GM23338 (cell line): ENCODE data around the gene TRPM1. TPM values are rescaled to one million over a fixed set of nuclear protein-coding genes. Genes with fewer than 3 reads are reported as not detected.

Experiments used
- ATAC-seq: fragments of 200-7000 bp; cut with Tn5 transposase; 3 replicates; pipeline ENCODE4 v1.9.1; 2020
- DNase-seq: peaks from one replicate; pipeline ENCODE4 v3.0.0-alpha.2; 2015; ENCODE audit warnings: low spot score
- H2AFZ ChIP-seq: fragments of 200-600 bp; sonication (generic); 2 replicates; pipeline ENCODE4 v1.8.0; 2016; ENCODE audit warnings: antibody characterized with exemption, mild to moderate bottlenecking, moderate library complexity
- H3F3A ChIP-seq: fragments of 200-600 bp; sonication (generic); replicated peaks from 2 replicates; pipeline ENCODE4 v1.8.0; 2017; ENCODE audit warnings: antibody characterized with exemption, mixed run types, low read depth
- H3K27ac ChIP-seq: fragments of 200-600 bp; sonication (generic); 2 replicates; pipeline ENCODE4 v1.6.1; 2016; ENCODE audit warnings: low read depth
- H3K27me3 ChIP-seq: fragments of 200-600 bp; sonication (generic); 2 replicates; pipeline ENCODE4 v1.8.0; 2016; ENCODE audit warnings: mild to moderate bottlenecking, mixed run types, moderate library complexity; ENCODE audit not compliant: insufficient read depth
- H3K36me3 ChIP-seq: fragments of 200-600 bp; sonication (generic); 2 replicates; pipeline ENCODE4 v1.8.0; 2016; ENCODE audit warnings: mild to moderate bottlenecking; ENCODE audit not compliant: insufficient read depth
- H3K4me1 ChIP-seq: fragments of 200-600 bp; sonication (generic); 2 replicates; pipeline ENCODE4 v1.8.0; 2016; ENCODE audit warnings: mild to moderate bottlenecking, moderate library complexity; ENCODE audit not compliant: insufficient read depth
- H3K4me2 ChIP-seq: fragments of 200-600 bp; sonication (generic); 2 replicates; pipeline ENCODE4 v1.7.1; 2017; ENCODE audit warnings: mixed run types
- H3K4me3 ChIP-seq: fragments of 200-600 bp; sonication (generic); 2 replicates; pipeline ENCODE4 v1.6.1; 2016; ENCODE audit warnings: mixed run types
- H3K79me2 ChIP-seq: fragments of 200-600 bp; sonication (generic); replicated peaks from 2 replicates; pipeline ENCODE4 v1.8.0; 2017; ENCODE audit warnings: mild to moderate bottlenecking; ENCODE audit not compliant: insufficient read depth
- H3K9me2 ChIP-seq: fragments of 200-600 bp; sonication (generic); 2 replicates; pipeline ENCODE4 v1.8.0; 2017; ENCODE audit not compliant: insufficient read depth
- H4K20me1 ChIP-seq: fragments of 200-600 bp; sonication (generic); replicated peaks from 2 replicates; pipeline ENCODE4 v1.8.0; 2017; ENCODE audit warnings: mild to moderate bottlenecking; ENCODE audit not compliant: insufficient read depth
- H3K27ac Mint-ChIP-seq: 2 replicates; pipeline ENCODE4 v1.8.0; 2020; ENCODE audit warnings: inconsistent platforms, mild to moderate bottlenecking, moderate library complexity, mixed read lengths
- H3K27me3 Mint-ChIP-seq: 3 replicates; pipeline ENCODE4 v1.8.0; 2022; ENCODE audit warnings: low read depth, mild to moderate bottlenecking, moderate library complexity, mixed read lengths, inconsistent platforms; ENCODE audit not compliant: insufficient read depth, poor library complexity
- H3K36me3 Mint-ChIP-seq: 3 replicates; pipeline ENCODE4 v1.8.0; 2021; ENCODE audit warnings: low read depth, mild to moderate bottlenecking, inconsistent platforms, moderate library complexity, mixed read lengths
- H3K4me1 Mint-ChIP-seq: 3 replicates; pipeline ENCODE4 v1.8.0; 2020; ENCODE audit warnings: mild to moderate bottlenecking, inconsistent platforms, mixed read lengths
- H3K4me3 Mint-ChIP-seq: 3 replicates; pipeline ENCODE4 v1.8.0; 2021; ENCODE audit warnings: moderate library complexity, mild to moderate bottlenecking, inconsistent platforms, mixed read lengths
- H3K9me3 Mint-ChIP-seq: 3 replicates; pipeline ENCODE4 v1.8.0; 2020; ENCODE audit warnings: moderate library complexity, mild to moderate bottlenecking, inconsistent platforms, mixed read lengths
- CREB1 ChIP-seq: fragments of 250-450 bp; sonication (Bioruptor Pico); IDR thresholded peaks from 2 replicates; pipeline ENCODE4 v1.5.0; 2020; ENCODE audit warnings: low read depth, mild to moderate bottlenecking, moderate library complexity
- CTCF ChIP-seq, 2 experiments: fragments of 200-600 bp in 1 of 2; sonication (generic) in 1 of 2; conservative IDR thresholded peaks; 2 replicates each; pipeline versions ENCODE4 v1.5.1 to v1.6.1; 2016 to 2017; ENCODE audit warnings: antibody characterized with exemption in 2 of 2, low read depth in 2 of 2, mild to moderate bottlenecking in 2 of 2, moderate library complexity in 1 of 2
- ETS1 ChIP-seq: IDR thresholded peaks from 2 replicates; pipeline ENCODE4 v1.6.1; 2016; ENCODE audit warnings: antibody characterized with exemption
- EZH2 ChIP-seq: fragments of 200-600 bp; sonication (generic); IDR thresholded peaks from one replicate; pipeline ENCODE4 v1.8.0; 2017; ENCODE audit warnings: antibody characterized with exemption, mild to moderate bottlenecking, low read depth; ENCODE audit not compliant: unreplicated experiment
- EZH2phosphoT487 ChIP-seq: fragments of 200-600 bp; sonication (generic); IDR thresholded peaks from one replicate; pipeline ENCODE4 v1.8.1; 2018; ENCODE audit warnings: antibody characterized with exemption; ENCODE audit not compliant: unreplicated experiment
- JUNB ChIP-seq: IDR thresholded peaks from one replicate; pipeline ENCODE4 v1.6.1; 2016; ENCODE audit warnings: antibody characterized with exemption; ENCODE audit not compliant: unreplicated experiment
- NANOG ChIP-seq: IDR thresholded peaks from 2 replicates; pipeline ENCODE4 v1.6.1; 2016; ENCODE audit warnings: antibody characterized with exemption, borderline replicate concordance
- POLR2AphosphoS5 ChIP-seq: IDR thresholded peaks from 2 replicates; pipeline ENCODE4 v1.6.1; 2016; ENCODE audit warnings: antibody characterized with exemption, low read depth
- REST ChIP-seq: IDR thresholded peaks from one replicate; pipeline ENCODE4 v1.6.1; 2018; ENCODE audit warnings: antibody characterized with exemption; ENCODE audit not compliant: unreplicated experiment
- STAT1 ChIP-seq: IDR thresholded peaks from one replicate; pipeline ENCODE4 v1.6.1; 2016; ENCODE audit warnings: antibody characterized with exemption; ENCODE audit not compliant: unreplicated experiment
- ZNF114 ChIP-seq: fragments of 250-450 bp; sonication (Bioruptor Pico); IDR thresholded peaks from 2 replicates; pipeline ENCODE4 v1.5.0; 2020; ENCODE audit warnings: mild to moderate bottlenecking, moderate library complexity
- ZNF331 ChIP-seq: fragments of 250-450 bp; sonication (Bioruptor Pico); IDR thresholded peaks from 2 replicates; pipeline ENCODE4 v1.5.0; 2020; ENCODE audit warnings: low read depth, mild to moderate bottlenecking, moderate library complexity
- ZNF462 ChIP-seq: fragments of 250-450 bp; sonication (Bioruptor Pico); IDR thresholded peaks from 2 replicates; pipeline ENCODE4 v1.5.0; 2020; ENCODE audit warnings: mild to moderate bottlenecking, moderate library complexity
- polyA plus RNA-seq: library from polyadenylated mRNA; unstranded; fragments of >200 nt; fragmentation: Nextera tagmentation; extraction: Ambion mirVana; gene quantifications from 2 replicates; pipeline ENCODE4 v1.2.1, GENCODE V29; 2016
- total RNA-seq: library from RNA; depleted of rRNA; stranded (reverse); fragments of >200 nt; shearing (Covaris generic); gene quantifications from 2 replicates; pipeline ENCODE4 v1.2.3, GENCODE V29; 2014

TRPM1 gene
- total and polyA plus RNA-seq, 2 experiments from 2014 or later, result 0.19 TPM; not detected in 1

GRCh38 chr15:31090766-31091165, 10.8 kb downstream of the TRPM1 start (continued):
- no peak for TF ChIP-seq REST

- no peaks in the 10 kb centered on the region for H4K20me1 ChIP-seq
- Mint-ChIP-seq H3K36me3 (no peaks in the 10 kb centered on the region), H3K4me1 (no peaks in the 10 kb centered on the region; the same call in 2 of the 3 replicates), H3K4me3 (no peak overlapping the region), H3K9me3 (0 out of 3 replicates have a peak, but pooled peaks cover 3% of the 10 kb centered on the region), H3K27ac (no peak overlapping the region), H3K27me3 (peaks cover 1% of the 10 kb centered on the region)
- H3K79me2 ChIP-seq, result no peaks in the 10 kb centered on the region
- no peaks in the 10 kb centered on the region for H3K4me1 ChIP-seq
- 0 out of 3 replicates have a peak, but pooled peaks have one; percentile 22 for ATAC-seq
- DNase-seq, result no peak
- no peaks in the 10 kb centered on the region for H3F3A ChIP-seq
- no peaks in the 10 kb centered on the region for H3K9me2 ChIP-seq
- no peak overlapping the region for H3K4me3 ChIP-seq
- no peak overlapping the region for H3K4me2 ChIP-seq
- H3K27me3 ChIP-seq, result no peaks in the 10 kb centered on the region
- H3K36me3 ChIP-seq, result no peaks in the 10 kb centered on the region
- peak overlapping the region; percentile 72 for H2AFZ ChIP-seq
- H3K27ac ChIP-seq, result no peak overlapping the region
- TF ChIP-seq POLR2AphosphoS5 (no peak), CREB1 (CRISPR knock-in tag) (no peak), ZNF331 (no peak), EZH2phosphoT487 (no peak), ZNF462 (no peak), NANOG (no peak), ZNF114 (CRISPR knock-in tag) (no peak), ETS1 (no peak), CTCF (conservative IDR thresholded peaks at IDR 0.05; ENCODE audit: low read depth in 2 of 2) (no peak), STAT1 (no peak), JUNB (no peak), EZH2 (no peak)
Observed at GRCh38 chr15:31089368-31090047, 12.0 kb downstream of the TRPM1 start.
